Osteoblast (primary cell): ENCODE data around the gene NIPAL1. TPM values are rescaled to one million over a fixed set of nuclear protein-coding genes. Genes with fewer than 3 reads are reported as not detected.

Source experiments
- DNase-seq: peaks from one replicate; pipeline ENCODE4 v3.0.0; 2011; ENCODE audit warnings: low spot score, mixed read lengths; ENCODE audit not compliant: insufficient read length; ENCODE audit errors: missing footprints
- H2AFZ ChIP-seq: 2 replicates; pipeline ENCODE4 v1.6.0; 2011; ENCODE audit warnings: mild to moderate bottlenecking, low read length
- H3K27ac ChIP-seq: 2 replicates; pipeline ENCODE4 v1.5.1; 2011; ENCODE audit warnings: mild to moderate bottlenecking, low read depth, low read length, moderate library complexity
- H3K27me3 ChIP-seq: 2 replicates; pipeline ENCODE4 v1.6.0; 2012; ENCODE audit warnings: mild to moderate bottlenecking, control low read depth, inconsistent platforms, low read length, moderate library complexity; ENCODE audit not compliant: insufficient read depth
- H3K36me3 ChIP-seq: 2 replicates; pipeline ENCODE4 v1.5.1; 2011; ENCODE audit warnings: mild to moderate bottlenecking, low read length, control low read depth, moderate library complexity; ENCODE audit not compliant: insufficient read depth
- H3K4me1 ChIP-seq: 2 replicates; pipeline ENCODE4 v1.5.1; 2011; ENCODE audit warnings: mild to moderate bottlenecking, low read length, control low read depth, moderate library complexity; ENCODE audit not compliant: insufficient read depth
- H3K4me2 ChIP-seq: 2 replicates; pipeline ENCODE4 v1.6.0; 2011; ENCODE audit warnings: mild to moderate bottlenecking, low read length; ENCODE audit not compliant: insufficient read depth
- H3K4me3 ChIP-seq: fragments of 200-600 bp; sonication (generic); 3 replicates; pipeline ENCODE4 v1.5.1; 2012; ENCODE audit warnings: mild to moderate bottlenecking, low read length, inconsistent platforms; ENCODE audit not compliant: insufficient read depth
- H3K79me2 ChIP-seq: 2 replicates; pipeline ENCODE4 v1.6.0; 2012; ENCODE audit warnings: mild to moderate bottlenecking, low read length, control low read depth, inconsistent platforms; ENCODE audit not compliant: insufficient read depth
- H3K9me3 ChIP-seq: 2 replicates; pipeline ENCODE4 v1.5.1; 2011; ENCODE audit warnings: low read depth, low read length, control low read depth
- H4K20me1 ChIP-seq: 2 replicates; pipeline ENCODE4 v1.6.0; 2012; ENCODE audit warnings: mild to moderate bottlenecking, low read length, control low read depth; ENCODE audit not compliant: insufficient read depth
- total RNA-seq: library from RNA; depleted of rRNA; stranded (reverse); fragments of >200 nt; gene quantifications from 2 replicates; pipeline ENCODE4 v1.2.3, GENCODE V29; 2012
- TF ChIP-seq, protein P1 (sequence below): IDR thresholded peaks from 2 replicates; pipeline ENCODE4 v1.5.1; 2011; ENCODE audit warnings: mild to moderate bottlenecking, low read depth, low read length, moderate library complexity; ENCODE audit errors: extremely low read depth

The NIPAL1 gene
- total RNA-seq, 1 donor, result under 0.01 TPM

DNA sequence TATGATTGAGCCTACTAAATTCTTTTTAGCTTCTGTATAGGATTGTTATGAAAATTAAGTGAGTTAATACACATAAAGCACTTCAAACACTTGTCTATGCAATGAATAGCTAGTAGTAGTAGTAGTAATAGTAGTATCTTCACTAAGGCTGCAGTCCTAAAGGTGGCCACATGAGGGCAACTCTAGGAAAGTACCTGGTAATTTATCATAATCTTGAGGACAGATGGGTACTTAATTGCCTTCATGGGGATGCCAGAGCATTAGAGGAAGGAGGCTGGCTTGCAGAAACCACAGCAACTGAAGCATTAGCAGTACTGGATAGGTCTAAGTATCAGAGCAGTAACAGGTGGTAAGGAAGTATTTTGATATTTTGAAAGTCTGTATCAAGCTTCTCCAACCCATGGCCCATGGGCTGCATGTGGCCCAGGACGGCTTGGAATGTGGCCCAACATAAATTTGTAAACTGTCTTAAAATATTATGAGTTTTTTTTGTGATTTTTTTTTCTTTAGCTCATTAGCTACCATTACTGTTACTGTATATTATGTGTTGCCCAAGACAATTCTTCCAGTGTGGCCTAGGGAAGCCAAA, 17.3 kb downstream of the NIPAL1 start:
- no peak for DNase-seq
- Histone ChIP-seq H3K4me1 (no peaks in the 10 kb centered on the region), H3K9me3 (no peaks in the 10 kb centered on the region), H2AFZ (no peak overlapping the region), H3K79me2 (no peaks in the 10 kb centered on the region), H3K27ac (no peak overlapping the region), H3K4me3 (no peak overlapping the region), H3K27me3 (no peaks in the 10 kb centered on the region), H3K4me2 (no peak overlapping the region), H3K36me3 (no peaks in the 10 kb centered on the region), H4K20me1 (no peaks in the 10 kb centered on the region)
- TF ChIP-seq, protein P1, sequence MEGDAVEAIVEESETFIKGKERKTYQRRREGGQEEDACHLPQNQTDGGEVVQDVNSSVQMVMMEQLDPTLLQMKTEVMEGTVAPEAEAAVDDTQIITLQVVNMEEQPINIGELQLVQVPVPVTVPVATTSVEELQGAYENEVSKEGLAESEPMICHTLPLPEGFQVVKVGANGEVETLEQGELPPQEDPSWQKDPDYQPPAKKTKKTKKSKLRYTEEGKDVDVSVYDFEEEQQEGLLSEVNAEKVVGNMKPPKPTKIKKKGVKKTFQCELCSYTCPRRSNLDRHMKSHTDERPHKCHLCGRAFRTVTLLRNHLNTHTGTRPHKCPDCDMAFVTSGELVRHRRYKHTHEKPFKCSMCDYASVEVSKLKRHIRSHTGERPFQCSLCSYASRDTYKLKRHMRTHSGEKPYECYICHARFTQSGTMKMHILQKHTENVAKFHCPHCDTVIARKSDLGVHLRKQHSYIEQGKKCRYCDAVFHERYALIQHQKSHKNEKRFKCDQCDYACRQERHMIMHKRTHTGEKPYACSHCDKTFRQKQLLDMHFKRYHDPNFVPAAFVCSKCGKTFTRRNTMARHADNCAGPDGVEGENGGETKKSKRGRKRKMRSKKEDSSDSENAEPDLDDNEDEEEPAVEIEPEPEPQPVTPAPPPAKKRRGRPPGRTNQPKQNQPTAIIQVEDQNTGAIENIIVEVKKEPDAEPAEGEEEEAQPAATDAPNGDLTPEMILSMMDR, result peak; percentile 65

- H3K27me3 ChIP-seq, result no peaks in the 10 kb centered on the region
- H3K4me1 ChIP-seq, result no peaks in the 10 kb centered on the region
- H3K27ac ChIP-seq, result no peak overlapping the region
- no peaks in the 10 kb centered on the region for H3K36me3 ChIP-seq
- H3K4me2 ChIP-seq, result no peak overlapping the region
- no peak overlapping the region for H3K4me3 ChIP-seq
- TF ChIP-seq, protein P1, result no peak
- DNase-seq, result no peak
- H3K9me3 ChIP-seq, result no peaks in the 10 kb centered on the region
- no peak overlapping the region for H2AFZ ChIP-seq
- H4K20me1 ChIP-seq, result no peaks in the 10 kb centered on the region
- H3K79me2 ChIP-seq, result no peaks in the 10 kb centered on the region
These were observed 19.4 kb downstream of the NIPAL1 start for GRCh38 chr4:48035952-48036351.

GRCh38 chr4:48037117-48037462, 20.5 kb downstream of the NIPAL1 start:
- no peak overlapping the region for H3K27ac ChIP-seq
- H3K27me3 ChIP-seq, result no peaks in the 10 kb centered on the region
- no peak for DNase-seq
- no peak overlapping the region for H3K4me2 ChIP-seq
- TF ChIP-seq, protein P1, result no peak
- H3K4me1 ChIP-seq, result no peaks in the 10 kb centered on the region
- no peaks in the 10 kb centered on the region for H3K36me3 ChIP-seq
- no peak overlapping the region for H3K4me3 ChIP-seq
- H4K20me1 ChIP-seq, result no peaks in the 10 kb centered on the region
- no peak overlapping the region for H2AFZ ChIP-seq
- H3K79me2 ChIP-seq, result no peaks in the 10 kb centered on the region
- no peaks in the 10 kb centered on the region for H3K9me3 ChIP-seq

- Histone ChIP-seq H3K4me2 (no peak overlapping the region), H3K9me3 (no peaks in the 10 kb centered on the region), H3K4me1 (no peaks in the 10 kb centered on the region), H2AFZ (no peak overlapping the region), H3K27me3 (peaks cover 3% of the 10 kb centered on the region), H4K20me1 (no peaks in the 10 kb centered on the region), H3K4me3 (no peak overlapping the region), H3K27ac (no peak overlapping the region), H3K36me3 (no peaks in the 10 kb centered on the region), H3K79me2 (no peaks in the 10 kb centered on the region)
- TF ChIP-seq, protein P1, result no peak
- no peak for DNase-seq
These were observed 22.1 kb downstream of the NIPAL1 start for GRCh38 chr4:48038666-48039065.
